GM19397 (cell line): ENCODE measurements around the gene RSBN1.
"Not testable (repeated sequence)": the region's sequence is repeated elsewhere in the genome, so short reads cannot be mapped to it uniquely, and the experiment has no call there.

ENCODE experiments used
- ATAC-seq: cut with Tn5 transposase; IDR thresholded peaks from one replicate; pipeline ENCODE4 v1.9.1; 2021; ENCODE audit warnings: mild to moderate bottlenecking, moderate library complexity; ENCODE audit not compliant: unreplicated experiment

Gene RSBN1

DNA sequence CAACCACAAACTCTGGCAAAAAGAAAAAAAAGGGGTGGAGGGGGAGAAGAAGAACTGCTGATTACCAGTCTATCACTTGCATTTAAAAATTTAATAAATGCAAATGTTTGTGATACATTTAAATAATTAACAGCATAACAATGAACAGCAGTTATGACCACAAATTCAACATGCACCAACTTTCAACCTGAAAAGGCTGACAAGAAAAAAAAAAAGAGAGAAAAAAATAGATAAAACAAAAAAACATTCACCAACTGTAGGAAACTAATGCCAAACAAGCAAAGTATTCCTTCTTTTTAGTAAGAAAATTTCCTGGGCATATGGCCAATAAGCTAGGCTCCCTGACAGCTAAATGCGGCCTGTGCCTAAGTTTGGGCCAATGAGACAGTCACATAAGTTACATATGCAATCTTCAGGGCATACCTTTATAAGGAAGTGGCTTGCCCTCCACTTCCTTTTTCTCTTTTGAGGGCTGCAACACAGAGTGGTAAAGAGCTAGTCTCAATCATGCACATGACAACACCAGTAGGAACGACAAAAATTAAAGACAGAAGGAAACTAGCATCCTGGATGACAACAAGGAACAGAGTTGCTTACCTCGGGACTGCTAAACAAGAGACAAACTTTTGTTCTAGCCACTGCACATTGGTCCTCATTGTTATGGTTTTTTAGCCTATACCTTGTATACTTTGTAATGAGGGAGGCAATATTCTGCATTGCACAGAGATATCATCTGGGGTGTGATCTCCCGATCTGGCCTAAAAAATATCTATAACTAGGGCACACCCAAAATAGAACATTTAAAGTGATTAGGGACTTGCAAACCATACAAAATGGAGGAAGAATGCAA is 28.8 kb downstream of the RSBN1 start:
- peak; percentile 75 for ATAC-seq

- ATAC-seq: no peak
Observed at GRCh38 chr1:113782406-113782805, 29.9 kb downstream of the RSBN1 start.

- ATAC-seq: no peak
Observed at GRCh38 chr1:113780374-113781146, 31.7 kb downstream of the RSBN1 start.

DNA sequence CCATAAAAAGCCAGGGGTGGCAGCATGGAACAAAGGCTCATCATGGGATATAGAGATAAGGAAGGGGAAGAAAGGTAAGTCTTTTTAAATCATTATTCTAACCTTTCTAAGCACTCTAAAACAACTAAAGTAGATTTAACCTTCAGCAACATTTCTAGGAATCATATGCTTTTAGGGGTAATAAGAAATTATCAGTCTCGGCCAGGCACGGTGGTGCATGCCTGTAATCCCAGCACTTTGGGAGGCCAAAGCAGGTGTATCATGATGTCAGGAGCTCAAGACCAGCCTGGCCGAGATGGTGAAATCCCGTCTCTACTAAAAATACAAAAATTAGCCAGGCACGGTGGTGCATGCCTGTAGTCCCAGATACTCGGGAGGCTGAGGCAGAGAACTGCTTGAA is 32.7 kb downstream of the RSBN1 start:
- ATAC-seq: no peak

GRCh38 chr1:113777561-113777960 is 34.7 kb downstream of the RSBN1 start:
- no peak for ATAC-seq

DNA sequence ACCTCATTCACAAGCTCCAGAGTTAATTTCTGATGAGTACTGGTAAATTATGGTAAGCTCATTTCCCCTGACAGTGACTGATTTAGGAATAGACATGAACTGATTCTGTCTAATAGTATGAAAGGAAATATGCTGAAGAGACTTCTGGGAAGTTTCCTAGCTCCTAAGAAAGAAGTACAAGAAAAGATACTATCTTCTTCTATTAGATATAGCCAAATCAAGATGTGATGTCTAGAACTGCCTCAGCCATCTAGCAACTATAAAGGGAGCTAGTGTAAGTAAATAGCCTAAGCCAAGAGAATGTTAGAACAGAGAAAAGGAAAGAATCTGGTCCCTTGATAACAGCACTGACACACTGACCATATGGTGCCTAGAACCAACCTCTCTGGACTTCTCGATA is 42.2 kb downstream of the RSBN1 start:
- no peak for ATAC-seq

GRCh38 chr1:113769601-113769970 is 42.7 kb downstream of the RSBN1 start:
- ATAC-seq: no peak

DNA sequence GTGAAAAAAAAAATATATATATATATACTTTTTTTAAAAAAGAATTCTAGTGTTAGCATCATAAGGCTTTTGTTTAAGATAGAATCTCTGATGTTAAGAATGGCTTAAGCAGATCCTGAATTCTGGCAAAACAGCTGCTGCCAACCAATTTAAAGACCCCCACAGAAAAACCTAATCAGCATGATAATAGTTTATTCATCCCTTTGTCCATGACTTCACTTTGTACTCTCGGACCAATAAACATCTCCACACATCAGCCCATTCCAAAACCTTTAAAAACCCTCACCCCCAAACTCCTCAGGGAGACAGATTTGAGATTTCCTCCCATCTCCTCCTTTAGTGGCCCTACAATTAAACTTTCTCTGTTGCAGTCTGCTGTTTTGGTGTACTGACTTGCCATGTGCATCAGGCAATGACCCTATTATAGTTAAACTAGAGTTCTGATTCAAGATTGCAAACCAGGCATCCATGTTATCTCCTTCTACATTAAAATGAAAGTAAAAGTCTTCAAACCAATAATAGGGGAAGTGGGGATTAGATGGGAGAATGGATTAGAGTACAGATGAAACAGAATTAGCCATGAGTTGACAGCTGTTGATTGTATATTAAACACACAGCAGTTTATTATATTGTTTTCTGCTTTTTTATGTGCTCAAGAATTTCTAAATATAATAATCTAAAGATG is 43.2 kb downstream of the RSBN1 start:
- ATAC-seq: no peak

GRCh38 chr1:113765306-113766230 is 46.7 kb downstream of the RSBN1 start:
- no peak for ATAC-seq

- ATAC-seq: no peak
Observed at GRCh38 chr1:113763661-113764060, 48.6 kb downstream of the RSBN1 start.

GRCh38 chr1:113761937-113762336 is 50.3 kb downstream of the RSBN1 start:
- ATAC-seq: no peak

DNA sequence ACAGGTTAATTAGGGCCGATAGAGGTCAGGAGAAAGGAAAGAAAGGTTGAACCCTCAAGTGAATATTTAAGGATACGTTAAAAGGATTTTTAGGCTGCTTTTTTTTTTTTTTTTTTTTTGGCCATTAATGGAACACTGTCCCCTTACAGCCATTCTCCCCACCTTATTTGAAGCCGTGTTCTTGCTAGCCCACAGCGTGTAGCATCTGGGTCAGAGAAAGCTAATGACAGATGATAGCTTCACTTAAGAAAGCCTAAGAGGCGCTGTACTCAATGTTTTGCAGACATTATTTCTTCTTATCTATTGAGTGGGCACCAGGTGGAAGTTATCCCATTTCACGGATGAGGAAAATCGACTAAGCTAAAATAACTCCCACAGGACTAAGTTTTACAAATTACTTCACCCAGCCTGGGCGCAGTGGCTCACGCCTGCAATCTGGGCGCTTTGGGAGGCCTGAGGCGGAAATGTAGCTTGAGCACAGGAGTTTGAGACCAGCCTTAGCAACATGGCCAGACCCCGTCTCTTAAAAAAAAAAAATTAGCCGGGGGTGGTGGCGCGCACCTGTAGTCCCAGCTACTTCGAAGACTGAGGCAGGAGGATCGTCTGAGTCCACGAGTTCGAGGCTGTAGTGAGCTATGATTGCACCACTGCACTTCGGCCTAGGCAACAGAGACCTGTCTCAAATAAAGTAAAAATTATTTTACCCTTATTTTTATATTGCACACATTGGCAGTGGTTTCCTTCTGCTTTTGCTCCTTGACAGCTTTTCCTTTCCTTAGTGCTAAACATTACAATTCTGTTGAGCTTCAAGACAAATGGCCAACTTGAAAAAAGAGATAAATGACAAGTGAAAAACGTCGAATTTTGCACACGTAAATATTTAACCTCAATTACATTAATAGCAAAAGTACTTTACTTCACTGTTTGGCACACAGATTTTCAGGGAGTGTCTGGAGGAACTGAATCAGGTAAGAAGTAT is 51.9 kb downstream of the RSBN1 start:
- ATAC-seq: no peak

DNA sequence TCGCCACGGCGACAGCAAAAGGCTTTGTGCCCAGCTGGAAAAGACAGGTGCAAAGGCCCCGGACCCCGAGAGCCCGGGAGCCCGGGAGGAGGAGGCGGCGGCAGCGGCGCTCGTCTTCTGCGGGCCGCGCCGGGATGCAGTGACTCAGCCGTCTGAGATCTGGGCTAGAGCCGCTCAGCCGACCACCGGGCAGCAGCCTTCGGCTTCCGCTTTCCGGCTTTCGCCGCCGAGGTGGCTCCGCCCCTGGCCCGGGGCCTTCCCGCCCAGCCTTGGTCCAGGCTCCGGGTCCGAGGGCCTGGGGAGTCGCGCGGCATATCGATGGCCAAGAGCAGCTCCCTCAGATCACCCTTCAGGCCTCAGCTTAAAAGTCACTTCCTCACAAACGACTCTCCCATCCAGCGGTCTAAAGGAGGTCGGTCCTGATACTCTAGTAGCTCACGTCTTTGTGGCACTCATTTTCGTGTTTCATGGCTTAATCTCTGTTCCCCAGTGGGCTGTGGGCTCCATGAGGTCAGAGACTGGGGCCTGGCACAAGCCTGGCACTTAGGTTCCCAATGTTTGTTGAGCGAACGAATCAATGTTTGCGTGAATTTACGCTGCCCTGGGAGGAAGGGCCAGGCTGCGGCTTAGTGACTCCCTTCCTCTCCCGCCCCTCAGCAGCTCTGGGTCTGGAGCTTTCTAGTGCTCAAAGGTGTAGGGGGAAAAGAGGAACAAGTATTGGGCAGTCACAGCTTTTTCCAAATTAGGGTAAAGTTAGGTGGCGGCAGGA is 52.8 kb downstream of the RSBN1 start, which contains the start of gene PHTF1:
Gene PHTF1, minus strand, starts transcription at position 154 of the 769 bp plus-strand sequence. CDS start 783 bp downstream, outside the sequence.
- peak; percentile 91 for ATAC-seq

GRCh38 chr1:113758631-113759332 is 53.5 kb downstream of the RSBN1 start:
- peak; percentile 65 for ATAC-seq

GRCh38 chr1:113756461-113756860 is 55.8 kb downstream of the RSBN1 start:
- no peak for ATAC-seq

GRCh38 chr1:113753333-113753732 is 58.9 kb downstream of the RSBN1 start:
- not testable (repeated sequence) for ATAC-seq

DNA sequence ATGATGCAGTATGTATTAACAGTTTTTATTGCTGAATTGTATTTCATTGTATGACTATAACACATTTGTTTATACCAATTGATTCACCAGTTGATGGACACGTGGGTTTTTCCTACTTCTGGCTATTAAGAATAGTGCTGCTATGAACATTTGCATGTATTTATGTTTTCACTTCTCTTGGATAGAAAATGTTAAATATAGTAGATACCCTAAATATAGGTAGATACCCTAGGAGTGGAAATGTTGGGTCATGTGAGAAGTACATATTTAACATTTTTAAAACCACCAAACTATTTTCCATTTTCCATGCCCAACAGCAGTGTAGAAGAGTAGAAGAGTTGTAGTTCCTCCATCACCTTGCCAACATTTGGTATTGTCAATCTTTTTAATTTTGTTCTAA is 60.8 kb downstream of the RSBN1 start:
- ATAC-seq: no peak

GRCh38 chr1:113751114-113751513 is 61.2 kb downstream of the RSBN1 start:
- no peak for ATAC-seq
